Measurements from ENCODE around the gene APOOL. TPM values are rescaled to one million over a fixed set of nuclear protein-coding genes. Genes with fewer than 3 reads are reported as not detected.

Gene APOOL
- polyA plus RNA-seq, 3 donors: 2.0 to 4.7 (median 2.8) TPM

GRCh38 chrX:84993150-84993549, 10.5 kb upstream of the APOOL start:
- H4K20me1 ChIP-seq (ENCODE audit: insufficient read depth, low read length): no peaks in the 10 kb centered on the region
- intact Hi-C loops (cut with micrococcal nuclease): no loop called here
- Mint-ChIP-seq H3K4me3 (no peak overlapping the region), H3K4me1 (no peaks in the 10 kb centered on the region), H3K27me3 (ENCODE audit: low read depth in 3 of 3) (peaks cover 0 to 4% (median 1%) of the 10 kb centered on the region in 3 donors), H3K9me3 (peaks cover 0 to 9% (median 2%) of the 10 kb centered on the region in 7 donors), H3K36me3 (no peaks in the 10 kb centered on the region), H3K27ac (no peak overlapping the region)
- H3K9ac ChIP-seq (ENCODE audit: insufficient read depth, low read length, poor library complexity, severe bottlenecking): no peak overlapping the region
- H3K27ac ChIP-seq (ENCODE audit: low read depth in 1 of 2, low read length in 2 of 2): no peak overlapping the region
- DNase-seq: no peak
- no peak overlapping the region for H3K4me3 ChIP-seq (replicated peaks in 1 of 3; ENCODE audit: low read depth in 2 of 3, low read length in 3 of 3)
- TF ChIP-seq CTCF (IDR thresholded peaks at IDR 0.05): no peak
- no peak overlapping the region for H3K4me2 ChIP-seq (replicated peaks; ENCODE audit: extremely low read depth, low read length, poor library complexity, severe bottlenecking)
- WGBS (ENCODE audit: insufficient coverage): no CpG with 5 or more reads among the region's 1 CpG
- H3K79me2 ChIP-seq (ENCODE audit: insufficient read depth, low read length): no peaks in the 10 kb centered on the region
- H2AFZ ChIP-seq (ENCODE audit: insufficient read depth, low read depth, low read length, poor library complexity, severe bottlenecking): no peak overlapping the region
- H3K36me3 ChIP-seq (replicated peaks in 1 of 2; ENCODE audit: control insufficient read depth in 1 of 2, insufficient read depth in 2 of 2, low read length in 2 of 2): no peaks in the 10 kb centered on the region
- no peaks in the 10 kb centered on the region for H3K27me3 ChIP-seq (ENCODE audit: control insufficient read depth in 2 of 2, insufficient read depth in 2 of 2, low read length in 2 of 2)
- no peaks in the 10 kb centered on the region for H3K9me3 ChIP-seq (replicated peaks in 1 of 2; ENCODE audit: control insufficient read depth in 1 of 2, insufficient read depth in 1 of 2, low read length in 2 of 2)
- no peaks in the 10 kb centered on the region for H3K4me1 ChIP-seq (ENCODE audit: control insufficient read depth in 1 of 2, insufficient read depth in 2 of 2, low read length in 2 of 2)

- no peak overlapping the region for H3K4me2 ChIP-seq (replicated peaks; ENCODE audit: extremely low read depth, low read length, poor library complexity, severe bottlenecking)
- no peak overlapping the region for H3K27ac Mint-ChIP-seq
- no peaks in the 10 kb centered on the region for H3K36me3 Mint-ChIP-seq
- no peak overlapping the region for H3K4me3 ChIP-seq (replicated peaks in 1 of 3; ENCODE audit: low read depth in 2 of 3, low read length in 3 of 3)
- H3K27me3 Mint-ChIP-seq (ENCODE audit: low read depth in 3 of 3): peaks cover 0 to 4% (median 0%) of the 10 kb centered on the region in 3 donors
- H3K36me3 ChIP-seq (replicated peaks in 1 of 2; ENCODE audit: control insufficient read depth in 1 of 2, insufficient read depth in 2 of 2, low read length in 2 of 2): no peaks in the 10 kb centered on the region
- peaks cover 10% of the 10 kb centered on the region for H3K4me1 Mint-ChIP-seq
- H3K9me3 ChIP-seq (replicated peaks in 1 of 2; ENCODE audit: control insufficient read depth in 1 of 2, insufficient read depth in 1 of 2, low read length in 2 of 2): no peaks in the 10 kb centered on the region
- no peak overlapping the region for H2AFZ ChIP-seq (ENCODE audit: insufficient read depth, low read depth, low read length, poor library complexity, severe bottlenecking)
- no peak overlapping the region for H3K27ac ChIP-seq (ENCODE audit: low read depth in 1 of 2, low read length in 2 of 2)
- H3K27me3 ChIP-seq (ENCODE audit: control insufficient read depth in 2 of 2, insufficient read depth in 2 of 2, low read length in 2 of 2): no peaks in the 10 kb centered on the region
- H3K79me2 ChIP-seq (ENCODE audit: insufficient read depth, low read length): peaks cover 14% of the 10 kb centered on the region
- H3K9me3 Mint-ChIP-seq: peaks cover 0 to 4% (median 0%) of the 10 kb centered on the region in 7 donors
- peaks cover 7 to 9% of the 10 kb centered on the region in 2 donors for H3K4me1 ChIP-seq (ENCODE audit: control insufficient read depth in 1 of 2, insufficient read depth in 2 of 2, low read length in 2 of 2)
- no peak overlapping the region for H3K9ac ChIP-seq (ENCODE audit: insufficient read depth, low read length, poor library complexity, severe bottlenecking)
- H4K20me1 ChIP-seq (ENCODE audit: insufficient read depth, low read length): no peaks in the 10 kb centered on the region
- no CpG with 5 or more reads among the region's 1 CpG for WGBS (ENCODE audit: insufficient coverage)
- intact Hi-C loops (cut with micrococcal nuclease): no loop called here
- no peak overlapping the region for H3K4me3 Mint-ChIP-seq
- DNase-seq: no peak
- TF ChIP-seq CTCF (IDR thresholded peaks at IDR 0.05): no peak
These were observed 2.3 kb upstream of the APOOL start for GRCh38 chrX:85001344-85001743.

All from CD14-positive monocyte (primary cell).